Measurements from ENCODE around the gene MERTK. TPM values are rescaled to one million over a fixed set of nuclear protein-coding genes. Genes with fewer than 3 reads are reported as not detected.
"Not testable (repeated sequence)": the region's sequence is repeated elsewhere in the genome, so short reads cannot be mapped to it uniquely, and the experiment has no call there.

The MERTK gene
- total RNA-seq, 1 donor from 2014 or later = 3.3 TPM

- H3K36me3 Mint-ChIP-seq (ENCODE audit: low read depth) = no peaks in the 10 kb centered on the region
- no peaks in the 10 kb centered on the region for H3K9me3 Mint-ChIP-seq
- no peak for TF ChIP-seq CTCF (conservative IDR thresholded peaks at IDR 0.05)
- DNase-seq (ENCODE audit: low read depth, low spot score) = no peak
- H3K4me1 Mint-ChIP-seq = peaks cover 45% of the 10 kb centered on the region
- H3K27me3 Mint-ChIP-seq (ENCODE audit: low read depth) = peaks cover 1% of the 10 kb centered on the region
- H3K27ac Mint-ChIP-seq (ENCODE audit: unreplicated experiment) = peak overlapping the region; percentile 76
- H3K4me3 Mint-ChIP-seq = peak overlapping the region; percentile 11
These were observed 10.2 kb downstream of the MERTK start for GRCh38 chr2:111908578-111908977.

- H3K4me1 Mint-ChIP-seq = peaks cover 41% of the 10 kb centered on the region
- H3K36me3 Mint-ChIP-seq (ENCODE audit: low read depth) = no peaks in the 10 kb centered on the region
- no peak for TF ChIP-seq CTCF (conservative IDR thresholded peaks at IDR 0.05)
- H3K4me3 Mint-ChIP-seq = no peak overlapping the region
- H3K27ac Mint-ChIP-seq (ENCODE audit: unreplicated experiment) = peak overlapping the region; percentile 76
- no peaks in the 10 kb centered on the region for H3K9me3 Mint-ChIP-seq
- DNase-seq (ENCODE audit: low read depth, low spot score) = no peak
- H3K27me3 Mint-ChIP-seq (ENCODE audit: low read depth) = no peaks in the 10 kb centered on the region
These were observed 10.7 kb downstream of the MERTK start for GRCh38 chr2:111909079-111909478.

- H3K9me3 Mint-ChIP-seq; H3K36me3 Mint-ChIP-seq (ENCODE audit: low read depth); DNase-seq (ENCODE audit: low read depth, low spot score); H3K27ac Mint-ChIP-seq (ENCODE audit: unreplicated experiment); H3K27me3 Mint-ChIP-seq (ENCODE audit: low read depth); H3K4me3 Mint-ChIP-seq: not testable (repeated sequence)
- H3K4me1 Mint-ChIP-seq = peaks cover 41% of the 10 kb centered on the region
These were observed 11.6 kb downstream of the MERTK start for GRCh38 chr2:111909997-111910396.

- no peaks in the 10 kb centered on the region for H3K27me3 Mint-ChIP-seq (ENCODE audit: low read depth)
- H3K27ac Mint-ChIP-seq (ENCODE audit: unreplicated experiment) = no peak overlapping the region
- peaks cover 38% of the 10 kb centered on the region for H3K4me1 Mint-ChIP-seq
- no peak for DNase-seq (ENCODE audit: low read depth, low spot score)
- no peak overlapping the region for H3K4me3 Mint-ChIP-seq
- H3K36me3 Mint-ChIP-seq (ENCODE audit: low read depth) = no peaks in the 10 kb centered on the region
- TF ChIP-seq CTCF (conservative IDR thresholded peaks at IDR 0.05) = no peak
- H3K9me3 Mint-ChIP-seq = no peaks in the 10 kb centered on the region
These were observed 12.3 kb downstream of the MERTK start for GRCh38 chr2:111910609-111911277.

- not testable (repeated sequence) for H3K27me3 Mint-ChIP-seq (ENCODE audit: low read depth); DNase-seq (ENCODE audit: low read depth, low spot score); H3K36me3 Mint-ChIP-seq (ENCODE audit: low read depth); H3K4me3 Mint-ChIP-seq; H3K27ac Mint-ChIP-seq (ENCODE audit: unreplicated experiment); H3K9me3 Mint-ChIP-seq
- H3K4me1 Mint-ChIP-seq = peaks cover 31% of the 10 kb centered on the region
These were observed 13.0 kb downstream of the MERTK start for GRCh38 chr2:111911295-111911977.

- Mint-ChIP-seq H3K27ac (ENCODE audit: unreplicated experiment) (no peak overlapping the region), H3K27me3 (ENCODE audit: low read depth) (no peaks in the 10 kb centered on the region), H3K4me3 (no peak overlapping the region), H3K36me3 (ENCODE audit: low read depth) (no peaks in the 10 kb centered on the region), H3K4me1 (peaks cover 23% of the 10 kb centered on the region), H3K9me3 (no peaks in the 10 kb centered on the region)
- no peak for DNase-seq (ENCODE audit: low read depth, low spot score)
- no peak for TF ChIP-seq CTCF (conservative IDR thresholded peaks at IDR 0.05)
These were observed 14.1 kb downstream of the MERTK start for GRCh38 chr2:111912547-111912946.

All from neural crest cell (in vitro differentiated cells).